C4-2B (cell line): ENCODE data around the gene BTG2.

ENCODE experiments used
- H3K27ac ChIP-seq: fragments of 450-650 bp; 2 replicates; pipeline ENCODE4 v1.5.1; 2017
- CTCF ChIP-seq: fragments of 450-650 bp; conservative IDR thresholded peaks from 2 replicates; pipeline ENCODE4 v1.5.1; 2017; ENCODE audit warnings: mild to moderate bottlenecking
- ZFX ChIP-seq: fragments of 450-650 bp; IDR thresholded peaks from 2 replicates; pipeline ENCODE4 v1.6.1; 2017

Gene BTG2

GRCh38 chr1:203278082-203278884 is 27.0 kb upstream of the BTG2 start:
- TF ChIP-seq CTCF = no peak
- no peak for TF ChIP-seq ZFX
- no peak overlapping the region for H3K27ac ChIP-seq

GRCh38 chr1:203278885-203279406 is 26.4 kb upstream of the BTG2 start:
- H3K27ac ChIP-seq = no peak overlapping the region
- TF ChIP-seq ZFX = no peak
- TF ChIP-seq CTCF = no peak

- no peak overlapping the region for H3K27ac ChIP-seq
- no peak for TF ChIP-seq CTCF
Measured at GRCh38 chr1:203280061-203280460, 25.3 kb upstream of the BTG2 start.

GRCh38 chr1:203281033-203281432 is 24.3 kb upstream of the BTG2 start:
- H3K27ac ChIP-seq = no peak overlapping the region
- TF ChIP-seq CTCF (no peak), ZFX (no peak)

- TF ChIP-seq CTCF (no peak), ZFX (no peak)
- no peak overlapping the region for H3K27ac ChIP-seq
Measured at GRCh38 chr1:203281851-203282661, 23.3 kb upstream of the BTG2 start.

- H3K27ac ChIP-seq = no peak overlapping the region
- TF ChIP-seq ZFX = no peak
- TF ChIP-seq CTCF = no peak
Measured at GRCh38 chr1:203282720-203283542, 22.4 kb upstream of the BTG2 start.
